Stimulated activated CD4-positive, alpha-beta T cell treated with anti-CD3 and anti-CD28 coated beads, TNF-alpha, amount 100 ng/mL, for 1 hour (primary cell): ENCODE results near the gene BTLA.
"Not testable (repeated sequence)": the region's sequence is repeated elsewhere in the genome, so short reads cannot be mapped to it uniquely, and the experiment has no call there.

Experiments used
- DNase-seq, 3 donors: peaks; one replicate each; pipeline ENCODE4 v3.0.0-alpha.2; 2020; ENCODE audit warnings: low read depth in 3 of 3, low spot score in 1 of 3

BTLA gene

GRCh38 chr3:112446343-112446742 is 52.9 kb downstream of the BTLA start:
- DNase-seq, result no peak

GRCh38 chr3:112445839-112446238 is 53.4 kb downstream of the BTLA start:
- DNase-seq, result no peak

- no peak for DNase-seq
Measured at GRCh38 chr3:112437146-112438022, 61.9 kb downstream of the BTLA start.

GRCh38 chr3:112429960-112430359 is 69.3 kb downstream of the BTLA start:
- no peak for DNase-seq

GRCh38 chr3:112427123-112427522 is 72.1 kb downstream of the BTLA start:
- DNase-seq, result no peak

GRCh38 chr3:112425858-112426750 is 73.2 kb downstream of the BTLA start:
- DNase-seq, result no peak

GRCh38 chr3:112425382-112425781 is 73.9 kb downstream of the BTLA start:
- DNase-seq, result no peak

GRCh38 chr3:112424394-112424793 is 74.9 kb downstream of the BTLA start:
- no peak for DNase-seq

GRCh38 chr3:112422921-112423320 is 76.4 kb downstream of the BTLA start:
- not testable (repeated sequence) for DNase-seq

- DNase-seq, result not testable (repeated sequence)
Measured at GRCh38 chr3:112418526-112418925, 80.7 kb downstream of the BTLA start.

- no peak for DNase-seq
Measured at GRCh38 chr3:112417696-112418318, 81.5 kb downstream of the BTLA start.

- DNase-seq, result no peak
Measured at GRCh38 chr3:112416391-112417212, 82.7 kb downstream of the BTLA start.

GRCh38 chr3:112415390-112415789 is 83.9 kb downstream of the BTLA start:
- DNase-seq, result no peak
